Measurements from ENCODE around the gene TOMM6.

DNA sequence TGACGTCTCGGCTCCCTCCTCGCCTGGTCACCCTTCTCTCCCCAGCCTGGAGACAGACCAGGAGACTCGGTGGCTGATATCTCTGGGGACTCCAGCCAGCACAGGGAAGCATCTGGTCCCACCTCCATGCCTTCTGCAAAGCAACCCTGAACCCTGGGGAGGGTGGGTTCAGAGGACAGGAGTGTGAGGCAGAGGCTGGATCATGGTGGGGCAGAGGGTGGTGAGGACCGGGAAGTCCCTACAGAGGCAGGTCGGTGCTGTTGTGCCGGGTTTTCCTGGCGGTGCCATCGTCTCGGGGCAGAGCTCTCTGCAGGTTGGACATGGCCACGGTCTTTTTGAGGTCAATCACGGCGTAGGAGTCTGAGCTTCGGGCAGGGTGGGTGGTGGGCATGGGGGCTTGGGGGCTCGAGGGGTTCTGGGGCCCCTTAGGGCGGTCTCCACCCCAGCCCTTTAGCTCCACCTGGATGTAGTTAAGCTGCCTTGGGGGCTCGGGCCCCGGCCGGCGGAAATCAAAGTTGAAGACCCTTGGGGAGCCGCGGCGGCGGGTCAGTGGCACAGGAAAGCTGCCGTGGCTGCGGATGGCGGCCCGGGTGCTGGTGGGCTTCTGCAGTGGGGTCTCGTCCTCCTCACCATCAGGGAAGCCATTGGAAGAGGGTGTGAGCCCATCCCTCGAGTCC is 17.0 kb upstream of the TOMM6 start:
- no peak for TF ChIP-seq ESRRG (CRISPR knock-in tag; IDR thresholded peaks at IDR 0.05)
- TF ChIP-seq GLIS3 (CRISPR knock-in tag; IDR thresholded peaks at IDR 0.05) = no peak
- TF ChIP-seq ZFP3 (CRISPR knock-in tag; IDR thresholded peaks at IDR 0.05) = no peak
- TF ChIP-seq, protein P1, sequence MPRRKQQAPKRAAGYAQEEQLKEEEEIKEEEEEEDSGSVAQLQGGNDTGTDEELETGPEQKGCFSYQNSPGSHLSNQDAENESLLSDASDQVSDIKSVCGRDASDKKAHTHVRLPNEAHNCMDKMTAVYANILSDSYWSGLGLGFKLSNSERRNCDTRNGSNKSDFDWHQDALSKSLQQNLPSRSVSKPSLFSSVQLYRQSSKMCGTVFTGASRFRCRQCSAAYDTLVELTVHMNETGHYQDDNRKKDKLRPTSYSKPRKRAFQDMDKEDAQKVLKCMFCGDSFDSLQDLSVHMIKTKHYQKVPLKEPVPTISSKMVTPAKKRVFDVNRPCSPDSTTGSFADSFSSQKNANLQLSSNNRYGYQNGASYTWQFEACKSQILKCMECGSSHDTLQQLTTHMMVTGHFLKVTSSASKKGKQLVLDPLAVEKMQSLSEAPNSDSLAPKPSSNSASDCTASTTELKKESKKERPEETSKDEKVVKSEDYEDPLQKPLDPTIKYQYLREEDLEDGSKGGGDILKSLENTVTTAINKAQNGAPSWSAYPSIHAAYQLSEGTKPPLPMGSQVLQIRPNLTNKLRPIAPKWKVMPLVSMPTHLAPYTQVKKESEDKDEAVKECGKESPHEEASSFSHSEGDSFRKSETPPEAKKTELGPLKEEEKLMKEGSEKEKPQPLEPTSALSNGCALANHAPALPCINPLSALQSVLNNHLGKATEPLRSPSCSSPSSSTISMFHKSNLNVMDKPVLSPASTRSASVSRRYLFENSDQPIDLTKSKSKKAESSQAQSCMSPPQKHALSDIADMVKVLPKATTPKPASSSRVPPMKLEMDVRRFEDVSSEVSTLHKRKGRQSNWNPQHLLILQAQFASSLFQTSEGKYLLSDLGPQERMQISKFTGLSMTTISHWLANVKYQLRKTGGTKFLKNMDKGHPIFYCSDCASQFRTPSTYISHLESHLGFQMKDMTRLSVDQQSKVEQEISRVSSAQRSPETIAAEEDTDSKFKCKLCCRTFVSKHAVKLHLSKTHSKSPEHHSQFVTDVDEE (CRISPR knock-in tag; IDR thresholded peaks at IDR 0.05) = no peak
- no peak for TF ChIP-seq ZNF8 (CRISPR knock-in tag; IDR thresholded peaks at IDR 0.05)
- TF ChIP-seq ZNF565 (CRISPR knock-in tag; conservative IDR thresholded peaks at IDR 0.05; ENCODE audit: low read depth) = no peak
- TF ChIP-seq ZC3H10 (CRISPR knock-in tag; IDR thresholded peaks at IDR 0.05) = no peak
- no peak for TF ChIP-seq POU6F1 (CRISPR knock-in tag; IDR thresholded peaks at IDR 0.05; ENCODE audit: borderline replicate concordance, low read depth)
- TF ChIP-seq, protein P2, sequence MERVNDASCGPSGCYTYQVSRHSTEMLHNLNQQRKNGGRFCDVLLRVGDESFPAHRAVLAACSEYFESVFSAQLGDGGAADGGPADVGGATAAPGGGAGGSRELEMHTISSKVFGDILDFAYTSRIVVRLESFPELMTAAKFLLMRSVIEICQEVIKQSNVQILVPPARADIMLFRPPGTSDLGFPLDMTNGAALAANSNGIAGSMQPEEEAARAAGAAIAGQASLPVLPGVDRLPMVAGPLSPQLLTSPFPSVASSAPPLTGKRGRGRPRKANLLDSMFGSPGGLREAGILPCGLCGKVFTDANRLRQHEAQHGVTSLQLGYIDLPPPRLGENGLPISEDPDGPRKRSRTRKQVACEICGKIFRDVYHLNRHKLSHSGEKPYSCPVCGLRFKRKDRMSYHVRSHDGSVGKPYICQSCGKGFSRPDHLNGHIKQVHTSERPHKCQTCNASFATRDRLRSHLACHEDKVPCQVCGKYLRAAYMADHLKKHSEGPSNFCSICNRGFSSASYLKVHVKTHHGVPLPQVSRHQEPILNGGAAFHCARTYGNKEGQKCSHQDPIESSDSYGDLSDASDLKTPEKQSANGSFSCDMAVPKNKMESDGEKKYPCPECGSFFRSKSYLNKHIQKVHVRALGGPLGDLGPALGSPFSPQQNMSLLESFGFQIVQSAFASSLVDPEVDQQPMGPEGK (CRISPR knock-in tag; IDR thresholded peaks at IDR 0.05; ENCODE audit: borderline replicate concordance) = no peak
- no peak for TF ChIP-seq ARNTL (CRISPR knock-in tag; IDR thresholded peaks at IDR 0.05; ENCODE audit: borderline replicate concordance, low read depth)
- TF ChIP-seq ISL1 (CRISPR knock-in tag; IDR thresholded peaks at IDR 0.05) = no peak
- TF ChIP-seq ZNF70 (CRISPR knock-in tag; IDR thresholded peaks at IDR 0.05) = no peak
- no peak for TF ChIP-seq OSR1 (CRISPR knock-in tag; IDR thresholded peaks at IDR 0.05)
- no peak for TF ChIP-seq CSDC2 (CRISPR knock-in tag; IDR thresholded peaks at IDR 0.05)

Measured in SK-N-SH treated with all-trans-retinoic acid at 6 μM for 48 hours (cell line).